HG03571 (cell line): ENCODE data around the gene SGK1.
"Not testable (repeated sequence)": the region's sequence is repeated elsewhere in the genome, so short reads cannot be mapped to it uniquely, and the experiment has no call there.

Experiments
- ATAC-seq: cut with Tn5 transposase; IDR thresholded peaks from one replicate; pipeline ENCODE4 v1.9.1; 2021; ENCODE audit not compliant: unreplicated experiment

The SGK1 gene

DNA sequence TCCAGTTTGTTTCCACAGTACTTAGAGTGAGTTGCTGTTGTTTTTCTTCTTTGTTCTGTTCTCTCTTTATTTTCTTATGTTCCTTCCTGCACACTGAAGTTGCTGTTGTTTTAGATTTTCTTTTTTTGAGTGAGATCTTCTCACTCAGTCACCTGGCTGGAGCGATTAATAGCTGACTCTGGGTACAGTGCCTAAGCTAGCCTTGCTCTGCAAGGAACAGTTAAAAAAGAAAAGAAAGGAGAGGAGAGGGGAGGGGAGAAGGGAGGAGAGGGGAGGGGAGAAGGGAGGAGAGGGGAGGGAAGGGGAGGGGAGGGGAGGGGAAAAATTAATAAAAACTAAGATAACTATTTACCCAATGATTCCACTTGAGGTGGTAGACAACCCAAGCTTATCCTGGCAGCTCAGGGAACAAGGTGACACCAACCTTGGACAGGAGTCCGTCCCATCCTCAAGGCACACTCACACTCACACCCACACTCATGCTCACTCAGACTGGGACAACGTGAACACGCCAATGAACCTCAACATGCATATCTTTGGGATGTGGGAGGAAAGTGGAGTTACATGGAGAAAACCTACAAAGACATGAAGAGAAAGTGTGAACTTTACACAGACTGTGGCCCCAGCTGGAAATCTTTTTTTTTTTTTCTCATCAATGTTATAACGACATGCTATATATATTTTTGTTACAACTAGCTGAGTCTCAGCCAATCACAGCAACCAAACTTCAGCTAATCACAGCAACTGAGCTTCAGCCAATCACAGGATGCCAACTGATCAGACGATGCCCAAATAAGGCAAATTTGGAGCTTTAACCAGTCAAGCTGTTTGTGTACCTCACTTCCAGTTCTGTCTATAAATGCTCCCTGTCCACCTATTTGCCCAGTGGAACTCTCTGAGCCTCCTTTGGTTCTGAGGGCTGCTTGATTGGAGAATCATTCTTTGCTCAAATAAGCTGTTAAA lies 124.1 kb downstream of the SGK1 start:
- ATAC-seq, result no peak

DNA sequence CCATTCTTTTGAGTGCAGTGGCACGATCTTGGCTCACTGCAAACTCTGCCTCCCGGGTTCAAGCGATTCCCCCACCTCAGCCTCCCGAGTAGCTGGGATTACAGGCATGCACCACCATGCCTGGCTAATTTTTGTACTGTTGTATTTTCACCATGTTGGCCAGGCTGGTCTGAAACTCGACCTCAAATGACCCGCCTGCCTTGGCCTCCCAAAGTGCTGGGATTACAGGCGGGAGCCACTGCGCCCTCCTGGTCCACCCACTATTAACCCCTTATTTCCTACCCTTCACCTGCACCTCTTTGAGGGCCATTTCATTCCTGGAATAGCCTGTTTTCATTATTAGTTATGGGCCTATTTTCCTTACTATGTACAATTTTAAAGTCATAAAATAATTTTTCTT lies 125.3 kb downstream of the SGK1 start:
- ATAC-seq, result not testable (repeated sequence)

DNA sequence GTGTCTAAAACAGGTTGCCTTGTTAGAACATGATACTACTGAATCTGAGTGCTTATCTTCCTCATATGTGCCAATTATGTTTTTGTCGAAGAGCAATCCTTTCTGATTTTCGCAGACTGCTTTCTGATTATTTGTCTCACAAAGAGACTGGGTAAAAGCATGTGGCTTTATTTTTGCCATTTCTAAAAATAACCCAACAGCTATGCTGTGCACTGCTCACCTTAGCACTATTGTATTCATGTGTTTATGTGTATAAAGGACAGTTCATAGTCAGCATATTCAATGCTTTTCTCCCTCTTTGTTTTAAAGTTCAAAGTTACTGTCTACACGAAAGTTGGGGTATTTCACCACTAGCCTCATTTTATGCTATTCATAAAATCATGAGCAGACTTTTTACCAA lies 127.0 kb downstream of the SGK1 start:
- ATAC-seq, result no peak

DNA sequence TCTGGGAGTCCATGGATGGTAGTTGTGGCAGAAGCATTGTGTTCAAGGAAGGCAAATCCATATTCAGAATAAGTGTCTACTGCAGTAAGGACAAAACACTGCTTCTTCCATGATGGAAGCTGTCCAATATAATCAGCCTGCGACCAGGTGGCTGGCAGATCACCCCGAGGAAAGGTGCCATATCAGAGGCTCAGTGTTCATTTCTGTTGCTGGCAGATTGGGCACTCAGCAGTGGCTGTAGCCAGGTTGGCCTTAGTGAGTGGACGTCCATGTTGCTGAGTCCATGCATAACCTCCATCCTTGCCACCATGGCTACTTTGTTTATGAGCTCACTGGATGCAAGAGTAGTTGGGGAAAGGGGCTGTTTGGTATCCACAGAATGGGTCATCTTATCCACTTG lies 130.2 kb downstream of the SGK1 start:
- no peak for ATAC-seq

DNA sequence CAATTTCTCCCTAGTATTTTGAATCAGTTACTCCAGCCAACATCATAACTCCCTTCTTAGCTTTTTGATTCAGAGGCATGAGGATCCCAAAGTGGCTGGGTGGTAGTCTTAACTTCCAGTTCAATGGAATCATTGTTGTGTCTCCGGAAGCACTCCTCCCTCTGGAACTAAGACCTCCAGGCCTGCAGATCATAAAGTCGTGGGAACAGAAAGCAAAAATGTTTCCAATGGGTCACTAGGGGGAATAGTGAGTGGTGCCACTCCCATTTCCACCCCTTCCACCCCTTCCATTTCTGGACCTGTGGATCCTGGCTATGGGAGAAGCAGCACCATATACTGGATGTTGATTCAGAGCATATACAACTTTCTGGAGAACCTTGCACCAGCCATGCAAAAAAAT lies 130.8 kb downstream of the SGK1 start:
- ATAC-seq, result no peak

DNA sequence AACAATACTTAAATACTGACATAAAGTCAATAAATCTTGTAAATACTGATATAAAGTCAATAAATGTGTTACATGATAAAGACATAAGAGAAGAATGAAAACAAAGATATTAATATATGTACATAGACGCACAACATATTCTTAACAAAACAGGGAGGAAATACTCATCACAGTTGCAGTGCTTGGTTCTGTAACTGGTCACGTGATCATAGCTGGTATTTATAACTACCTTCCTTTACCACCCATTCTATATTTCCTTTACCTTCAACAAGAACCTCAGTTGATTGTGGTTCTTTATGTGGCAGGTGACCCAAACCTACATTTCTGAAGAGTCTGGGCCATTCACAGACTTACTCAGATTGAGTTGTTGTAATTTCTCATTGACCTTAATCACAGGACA lies 131.6 kb downstream of the SGK1 start:
- no peak for ATAC-seq

DNA sequence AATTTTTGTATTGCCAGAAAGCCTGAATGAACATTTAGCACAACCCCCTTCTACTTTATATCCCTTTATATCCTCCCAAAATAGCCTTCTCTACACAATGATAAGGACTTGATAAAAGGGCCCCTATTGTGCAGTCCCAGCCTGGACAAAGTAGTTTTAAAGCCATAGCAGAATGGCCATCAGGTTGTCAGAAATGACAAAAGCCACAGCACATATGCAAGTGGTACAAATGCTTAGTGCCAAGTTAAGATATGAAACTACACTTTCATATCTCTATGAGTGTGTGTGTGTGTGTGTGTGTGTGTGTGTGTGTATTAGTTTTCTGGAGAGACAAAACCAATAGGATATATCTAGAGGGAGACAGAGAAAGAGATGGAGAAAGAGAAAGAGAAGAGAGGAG lies 132.6 kb downstream of the SGK1 start:
- no peak for ATAC-seq

DNA sequence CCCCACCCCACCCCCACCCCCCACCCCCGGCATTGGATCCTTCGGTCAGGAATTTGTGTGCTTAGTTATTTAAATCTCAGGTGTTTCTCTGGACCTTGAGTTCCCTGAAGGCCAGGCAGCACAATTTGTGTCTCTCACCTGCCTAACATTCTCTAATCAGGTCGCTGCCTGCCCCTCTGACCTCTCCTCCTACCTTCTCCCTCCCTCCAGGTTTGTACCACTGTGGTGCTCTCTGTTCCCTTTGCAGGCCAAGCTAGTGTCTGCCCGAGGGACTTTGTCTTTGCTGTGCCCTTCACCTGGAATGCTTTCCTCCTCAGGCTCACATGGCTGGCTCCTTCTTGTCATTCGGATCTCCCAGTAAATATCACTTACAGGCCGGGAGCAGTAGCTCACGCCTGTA lies 134.1 kb downstream of the SGK1 start:
- ATAC-seq, result no peak

DNA sequence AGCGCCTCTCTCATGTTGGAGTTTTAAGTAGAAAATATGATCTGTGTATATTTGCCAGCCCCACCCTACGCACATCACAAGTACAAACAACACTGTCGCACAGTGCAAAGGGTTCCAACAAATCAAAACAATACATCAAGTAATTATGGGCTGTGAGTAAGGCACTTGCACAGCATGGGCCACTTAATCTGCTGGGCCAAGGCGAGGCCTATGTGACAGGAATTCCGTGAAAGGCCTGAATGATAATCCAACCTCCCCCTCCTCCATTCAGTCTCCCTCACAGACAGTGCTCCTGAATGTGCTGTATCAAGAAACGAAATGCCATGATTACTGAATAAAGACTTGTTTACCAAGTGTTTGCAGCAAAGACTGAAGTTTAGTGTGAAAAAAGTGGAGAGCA lies 135.4 kb downstream of the SGK1 start:
- no peak for ATAC-seq

DNA sequence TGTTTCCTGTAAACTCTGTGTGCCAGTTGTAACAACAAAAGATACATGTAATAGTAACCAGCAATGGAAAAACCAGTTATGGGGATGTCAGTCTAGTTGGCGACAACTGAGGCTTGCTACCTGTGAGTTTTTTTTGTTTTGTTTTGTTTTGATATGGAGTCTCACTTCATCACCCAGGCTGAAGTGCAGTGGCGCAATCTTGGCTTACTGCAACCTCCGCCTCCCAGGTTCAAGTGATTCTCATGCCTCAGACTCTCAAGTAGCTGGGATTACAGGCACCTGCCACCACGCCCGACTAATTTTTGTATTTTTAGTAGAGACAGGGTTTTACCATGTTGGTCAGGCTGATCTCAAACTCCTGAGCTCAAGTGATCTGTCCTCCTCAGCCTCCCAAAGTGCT lies 136.2 kb downstream of the SGK1 start:
- ATAC-seq, result not testable (repeated sequence)

DNA sequence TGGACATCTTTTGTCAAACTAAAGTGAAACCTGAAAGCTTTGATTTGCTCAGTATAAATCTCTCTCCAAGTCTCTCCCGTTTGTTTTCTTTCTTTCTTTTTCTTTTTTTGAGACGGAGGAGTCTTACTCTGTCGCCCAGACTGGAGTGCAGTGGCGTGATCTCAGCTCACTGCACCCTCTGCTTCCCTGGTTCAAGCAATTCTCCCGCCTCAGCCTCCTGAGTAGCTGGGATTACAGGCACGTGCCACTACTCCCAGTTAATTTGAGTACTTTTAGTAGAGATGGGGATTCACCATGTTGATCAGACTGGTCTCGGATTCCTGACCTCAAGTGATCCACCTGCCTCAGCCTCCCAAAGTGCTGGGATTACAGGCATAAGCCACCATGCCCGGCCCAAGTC lies 136.7 kb downstream of the SGK1 start:
- not testable (repeated sequence) for ATAC-seq

DNA sequence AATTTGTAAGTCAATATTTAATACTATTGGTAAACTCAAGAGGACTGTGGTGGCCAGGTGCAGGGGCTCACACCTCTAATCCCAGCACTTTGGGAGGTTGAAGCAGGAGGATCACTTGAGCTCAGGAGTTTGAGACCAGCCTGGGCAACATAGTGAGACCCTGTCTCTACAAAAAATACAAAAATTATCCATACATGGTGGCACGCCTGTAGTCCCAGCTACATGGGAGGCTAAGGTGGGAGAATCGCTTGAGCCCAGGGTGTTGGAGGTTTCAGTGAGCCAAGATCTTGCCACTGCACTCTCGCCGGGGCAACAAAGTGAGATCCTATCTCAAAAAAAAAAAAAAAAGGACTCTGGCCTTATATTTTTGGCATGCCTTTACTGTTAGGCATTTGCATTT lies 137.4 kb downstream of the SGK1 start:
- ATAC-seq, result not testable (repeated sequence)

DNA sequence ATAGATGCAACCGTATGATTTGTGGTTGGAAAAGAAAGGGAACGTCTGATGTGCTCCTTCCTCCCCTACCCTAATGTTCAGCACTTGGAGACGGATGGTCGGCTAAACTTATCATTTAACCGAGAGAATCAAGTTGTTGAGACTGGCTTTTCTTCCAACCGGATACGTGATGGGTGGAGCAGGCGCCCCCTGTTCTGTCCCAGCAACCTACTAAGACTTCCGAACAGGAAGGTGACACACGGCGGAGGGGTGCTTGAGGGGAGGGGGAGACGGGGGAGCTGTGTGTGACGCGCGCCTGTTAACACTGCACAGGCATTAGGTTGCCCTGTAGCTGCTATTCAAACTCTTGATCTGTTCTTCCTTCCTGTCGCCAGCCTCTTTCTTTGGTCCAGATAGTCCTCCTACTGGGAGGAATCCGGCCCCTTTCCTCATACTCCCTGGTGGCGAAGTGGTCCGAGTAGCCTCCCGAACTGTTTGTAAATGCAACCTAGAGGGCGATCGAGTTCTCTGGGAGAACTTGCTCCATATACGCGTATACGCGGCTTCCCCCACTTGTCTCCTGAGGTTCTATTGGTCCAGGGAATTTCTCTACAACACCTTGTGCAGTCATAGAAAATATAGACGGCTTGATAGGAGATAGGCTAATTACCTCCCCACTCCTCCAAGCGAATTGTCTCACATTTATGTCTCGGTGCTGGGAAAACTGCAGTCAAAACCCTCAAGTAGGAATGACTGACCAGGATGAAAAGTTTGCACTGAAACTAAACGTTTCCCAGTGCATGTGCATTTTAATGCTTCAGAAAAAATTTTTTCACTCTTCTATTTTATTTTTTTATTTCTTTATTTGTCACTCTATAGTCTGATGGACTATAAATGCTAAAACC lies 139.5 kb downstream of the SGK1 start:
- no peak for ATAC-seq

DNA sequence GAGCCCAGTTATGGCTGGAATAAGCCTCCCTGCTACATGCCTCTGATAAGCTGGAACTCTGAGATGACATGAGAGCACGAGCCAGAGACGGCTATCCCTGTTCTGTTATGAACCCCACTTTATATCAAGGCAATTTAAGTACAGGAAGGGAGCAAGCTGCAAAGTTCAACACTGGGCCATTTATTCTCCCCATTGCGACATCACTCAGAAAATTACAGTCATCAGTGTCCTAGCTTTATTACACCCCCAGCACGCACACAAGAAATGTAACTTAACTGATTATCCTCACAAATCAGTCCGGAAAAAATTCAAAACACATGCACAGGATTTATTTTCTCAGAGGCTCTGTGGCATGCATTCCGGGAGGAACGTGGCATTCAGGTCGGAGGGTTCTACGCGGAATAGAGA lies 140.2 kb downstream of the SGK1 start:
- no peak for ATAC-seq

DNA sequence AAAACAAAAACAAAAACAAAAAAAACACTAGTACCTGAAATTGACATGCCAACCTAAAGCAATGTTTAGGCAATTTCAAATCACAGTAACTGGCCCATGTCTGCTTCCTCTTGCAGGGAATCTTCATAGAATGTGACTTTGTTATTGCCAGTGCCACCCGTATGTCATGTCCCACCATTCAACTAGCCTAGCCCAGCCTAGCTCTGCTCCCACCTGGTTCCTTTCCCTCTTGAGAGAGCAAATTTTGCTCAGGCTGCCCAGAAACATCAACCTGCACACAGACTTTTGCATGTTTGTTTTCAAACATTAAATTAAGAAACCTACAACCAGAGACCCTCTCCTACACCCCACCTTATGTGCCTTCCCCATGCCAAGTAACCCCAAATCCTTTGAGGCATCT lies 140.7 kb downstream of the SGK1 start:
- no peak for ATAC-seq

DNA sequence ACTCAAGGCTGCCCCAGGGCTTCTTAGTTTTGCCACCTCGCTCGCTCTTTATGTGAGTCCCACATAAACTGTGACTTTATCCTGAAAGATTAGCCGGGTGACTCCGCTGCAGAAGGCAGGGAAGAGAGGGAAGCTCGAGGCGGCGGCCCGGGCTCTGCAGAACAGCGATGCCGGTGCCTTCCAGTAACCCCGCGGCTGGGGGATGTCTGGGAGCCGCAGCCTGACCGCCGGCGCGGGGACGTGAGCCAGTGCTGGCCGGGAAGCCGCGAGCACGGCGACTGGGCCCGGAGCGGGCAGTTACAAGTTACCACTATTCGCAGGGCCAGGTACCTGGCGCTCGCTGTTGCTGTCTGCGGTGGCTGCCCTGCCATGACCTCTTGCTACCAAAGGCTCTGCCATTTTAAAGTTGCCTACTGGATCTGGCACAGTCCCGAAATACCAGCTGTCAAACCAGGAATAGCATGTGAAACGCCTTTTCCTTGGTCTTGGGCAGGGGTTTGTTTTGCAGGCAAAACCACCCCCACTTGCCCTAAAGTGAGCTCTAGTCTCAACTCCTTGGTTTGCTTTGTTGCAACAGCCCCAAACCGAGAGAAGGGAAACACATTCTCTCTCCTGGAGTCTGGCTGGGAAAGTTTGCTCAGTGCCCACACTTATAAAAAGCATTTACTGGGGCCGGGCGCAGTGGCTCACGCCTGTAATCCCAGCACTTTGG lies 141.5 kb downstream of the SGK1 start:
- ATAC-seq, result no peak

DNA sequence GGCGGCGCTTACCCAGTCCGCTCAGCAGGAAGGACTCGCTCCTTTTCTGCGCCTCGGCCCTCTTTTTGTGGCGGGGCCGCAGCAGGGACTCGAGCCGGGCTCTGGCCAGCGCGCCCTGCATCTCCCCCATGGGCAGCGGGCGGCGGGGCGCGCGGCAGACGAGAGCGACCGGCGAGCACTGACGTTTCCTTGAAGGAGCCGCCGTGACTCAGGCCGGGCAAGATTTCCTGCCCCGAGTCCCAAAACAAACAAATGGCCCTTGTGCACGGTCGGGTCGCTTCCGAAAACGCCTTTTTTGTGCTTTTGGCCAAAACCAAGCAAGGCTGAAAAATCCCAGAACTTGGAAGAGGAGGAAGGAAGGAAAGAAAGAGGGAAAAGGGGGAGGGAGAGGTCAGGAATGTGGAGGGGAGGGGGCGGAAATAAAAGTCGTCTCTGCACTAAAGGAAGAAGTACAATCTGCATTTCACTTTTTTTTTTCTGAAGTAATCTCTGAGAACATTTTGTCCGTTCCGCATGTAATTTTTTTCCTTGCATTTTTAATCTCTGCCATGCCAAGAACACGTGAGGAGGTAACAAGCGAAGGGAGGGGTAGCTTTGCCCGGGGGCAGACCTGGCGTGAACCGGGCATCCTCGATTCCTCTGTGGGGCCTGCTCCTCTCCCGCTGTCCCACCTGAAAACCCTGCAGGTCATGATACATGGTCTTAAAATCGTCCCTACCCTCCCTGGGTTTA lies 142.2 kb downstream of the SGK1 start:
- ATAC-seq, result peak; percentile 10

DNA sequence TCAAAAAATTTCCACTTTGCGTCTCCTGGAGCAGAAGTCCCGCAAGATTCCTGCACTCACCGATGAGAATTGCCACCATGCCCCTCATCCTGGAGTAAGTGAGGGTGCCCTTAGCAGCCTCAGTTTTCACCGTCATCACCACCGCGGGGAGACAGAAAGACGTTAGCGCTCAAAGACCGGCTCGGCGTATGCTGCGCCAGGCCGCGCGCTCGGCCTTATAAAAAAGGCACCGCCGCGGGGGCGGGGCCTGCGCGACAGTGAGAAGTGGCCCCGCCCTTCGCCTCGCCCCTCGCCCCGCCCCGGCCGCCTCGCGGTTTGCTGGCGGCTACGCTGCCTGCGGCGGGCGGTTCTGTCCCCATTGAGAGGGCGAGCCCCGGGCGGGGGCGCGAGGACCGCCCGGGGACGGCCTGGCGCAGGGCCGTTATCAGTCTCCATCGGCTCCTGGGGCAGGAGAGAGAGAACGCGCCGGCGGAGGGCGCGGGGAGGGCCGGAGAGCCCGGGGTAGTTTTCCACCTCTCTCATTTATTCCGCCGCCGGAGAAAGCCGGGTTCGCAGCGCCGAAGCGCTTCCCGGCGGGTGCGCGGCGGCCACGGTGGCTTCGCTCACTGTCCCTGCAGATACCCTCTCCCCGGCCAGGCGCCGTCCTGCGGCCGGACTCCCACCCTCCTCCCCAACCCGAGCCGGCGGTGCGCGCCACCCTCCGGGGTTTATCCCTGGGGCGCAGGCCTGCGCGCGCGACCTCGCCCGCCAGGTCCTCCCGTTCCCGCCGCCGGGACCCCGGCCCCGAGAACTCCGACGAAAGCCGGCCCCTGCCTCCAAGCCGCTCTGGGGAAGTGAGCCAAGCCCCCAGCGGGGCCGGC lies 143.0 kb downstream of the SGK1 start:
- peak; percentile 76 for ATAC-seq

DNA sequence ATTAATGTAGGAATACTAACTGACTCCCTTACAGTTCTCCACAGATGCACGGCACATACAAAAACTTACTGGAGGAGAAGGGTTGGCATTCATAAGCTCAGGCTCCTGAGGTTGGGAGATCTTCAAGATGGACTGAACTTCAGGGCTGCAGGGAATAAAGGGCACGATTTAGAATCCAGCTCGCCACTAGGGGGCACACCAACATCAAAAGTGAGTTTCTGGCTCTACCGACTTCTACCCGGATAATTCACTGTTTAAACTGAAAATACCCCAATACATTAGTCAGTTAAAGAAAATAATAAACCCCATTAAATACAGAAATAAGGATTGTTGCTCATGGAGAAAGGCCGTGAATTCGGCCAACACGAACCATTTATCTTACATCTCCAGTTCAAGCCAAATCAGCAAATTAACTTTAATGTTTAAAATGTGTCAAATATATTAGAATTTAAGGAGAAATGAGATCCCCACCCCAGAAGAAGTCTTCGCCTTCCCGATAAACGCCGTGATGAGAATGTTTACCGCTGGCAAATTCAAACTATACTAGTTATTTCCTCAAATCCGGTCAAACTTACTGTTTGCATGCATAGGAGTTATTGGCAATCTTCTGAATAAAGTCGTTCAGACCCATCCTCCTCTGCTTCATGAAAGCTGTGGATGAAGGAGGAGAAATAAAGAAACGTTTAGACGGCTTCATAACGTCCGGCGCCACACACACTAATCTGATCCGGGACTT lies 143.8 kb downstream of the SGK1 start:
- ATAC-seq, result peak; percentile 0
